ENCODE results near the gene MAGEH1. TPM values are rescaled to one million over a fixed set of nuclear protein-coding genes. Genes with fewer than 3 reads are reported as not detected.
"Not testable (repeated sequence)": the region's sequence is repeated elsewhere in the genome, so short reads cannot be mapped to it uniquely, and the experiment has no call there.

Gene MAGEH1
- total RNA-seq, 4 donors from 2014 or later = 7.9 to 15.2 (median 13.0) TPM

DNA sequence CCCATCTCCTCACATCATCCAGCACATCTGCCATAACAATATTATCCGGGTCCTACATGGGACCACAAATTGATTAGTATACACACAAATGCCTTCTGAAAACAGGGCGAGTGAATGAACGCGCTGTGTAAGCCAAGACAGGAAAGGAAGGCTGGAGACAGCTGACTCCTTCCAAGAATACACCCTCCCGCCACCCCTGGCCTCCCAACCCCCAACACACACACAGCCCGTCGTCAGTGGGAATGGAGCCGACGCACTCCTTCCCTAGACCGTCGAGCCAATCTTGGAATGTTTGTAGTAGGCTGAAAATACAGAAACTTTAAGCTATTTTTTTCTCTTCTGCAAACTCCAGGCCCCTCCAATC, 319 bp upstream of the MAGEH1 start:
- H3K4me1 ChIP-seq = no peaks in the 10 kb centered on the region
- peak; percentile 62 to 75 for ATAC-seq
- TF ChIP-seq CTCF (IDR thresholded peaks at IDR 0.05 in 4 of 5, conservative IDR thresholded peaks at IDR 0.05 in 1 of 5) (no peak), POLR2A (IDR thresholded peaks at IDR 0.05) (no peak)
- no peaks in the 10 kb centered on the region for H3K9me3 ChIP-seq
- DNase-seq = no peak
- H3K27me3 ChIP-seq = no peaks in the 10 kb centered on the region
- H3K36me3 ChIP-seq = no peaks in the 10 kb centered on the region
- intact Hi-C loops (cut with DNase I; ENCODE audit: low total_unique reads) = no loop called here
- in situ Hi-C loops (cut with MboI; ENCODE audit: low sequenced_read_pairs in 4 of 4) = no loop called here
- H3K4me3 ChIP-seq = peak overlapping the region; percentile 60 to 75 (median 72)
- H3K27ac ChIP-seq = peak overlapping the region; percentile 77 to 84 (median 82)

DNA sequence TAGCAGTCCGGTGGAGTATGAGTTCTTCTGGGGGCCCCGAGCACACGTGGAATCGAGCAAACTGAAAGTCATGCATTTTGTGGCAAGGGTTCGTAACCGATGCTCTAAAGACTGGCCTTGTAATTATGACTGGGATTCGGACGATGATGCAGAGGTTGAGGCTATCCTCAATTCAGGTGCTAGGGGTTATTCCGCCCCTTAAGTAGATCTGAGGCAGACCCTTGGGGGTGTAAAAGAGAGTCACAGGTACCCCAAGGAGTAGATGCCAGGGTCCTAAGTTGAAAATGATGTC, 852 bp downstream of the MAGEH1 start:
- TF ChIP-seq CTCF (IDR thresholded peaks at IDR 0.05 in 4 of 5, conservative IDR thresholded peaks at IDR 0.05 in 1 of 5) (no peak), POLR2A (IDR thresholded peaks at IDR 0.05) (no peak)
- Histone ChIP-seq H3K9me3 (no peaks in the 10 kb centered on the region), H3K4me1 (no peaks in the 10 kb centered on the region), H3K27me3 (no peaks in the 10 kb centered on the region), H3K27ac (peak overlapping the region in 3 of 4 donors; percentile 77 to 84 (median 80)), H3K4me3 (peak overlapping the region; percentile 60 to 75 (median 72)), H3K36me3 (no peaks in the 10 kb centered on the region)
- intact Hi-C loops (cut with DNase I; ENCODE audit: low total_unique reads) = no loop called here
- in situ Hi-C loops (cut with MboI; ENCODE audit: low sequenced_read_pairs in 4 of 4) = no loop called here
- no peak for DNase-seq
- ATAC-seq = peak in 1 of 2 donors; percentile 19

GRCh38 chrX:55455708-55456107, 3.8 kb downstream of the MAGEH1 start:
- H3K4me1 ChIP-seq; ATAC-seq; intact Hi-C loops (cut with DNase I; ENCODE audit: low total_unique reads); H3K4me3 ChIP-seq; in situ Hi-C loops (cut with MboI; ENCODE audit: low sequenced_read_pairs in 4 of 4); H3K36me3 ChIP-seq; H3K9me3 ChIP-seq; DNase-seq; H3K27ac ChIP-seq; H3K27me3 ChIP-seq: not testable (repeated sequence)

- H3K4me1 ChIP-seq; intact Hi-C loops (cut with DNase I; ENCODE audit: low total_unique reads); ATAC-seq; H3K27ac ChIP-seq; in situ Hi-C loops (cut with MboI; ENCODE audit: low sequenced_read_pairs in 4 of 4); H3K9me3 ChIP-seq; H3K4me3 ChIP-seq; DNase-seq; H3K36me3 ChIP-seq; H3K27me3 ChIP-seq: not testable (repeated sequence)
These were observed 7.5 kb downstream of the MAGEH1 start for GRCh38 chrX:55459426-55459825.

GRCh38 chrX:55459926-55460325, 8.0 kb downstream of the MAGEH1 start:
- in situ Hi-C loops (cut with MboI; ENCODE audit: low sequenced_read_pairs in 4 of 4); ATAC-seq; intact Hi-C loops (cut with DNase I; ENCODE audit: low total_unique reads): not testable (repeated sequence)

DNA sequence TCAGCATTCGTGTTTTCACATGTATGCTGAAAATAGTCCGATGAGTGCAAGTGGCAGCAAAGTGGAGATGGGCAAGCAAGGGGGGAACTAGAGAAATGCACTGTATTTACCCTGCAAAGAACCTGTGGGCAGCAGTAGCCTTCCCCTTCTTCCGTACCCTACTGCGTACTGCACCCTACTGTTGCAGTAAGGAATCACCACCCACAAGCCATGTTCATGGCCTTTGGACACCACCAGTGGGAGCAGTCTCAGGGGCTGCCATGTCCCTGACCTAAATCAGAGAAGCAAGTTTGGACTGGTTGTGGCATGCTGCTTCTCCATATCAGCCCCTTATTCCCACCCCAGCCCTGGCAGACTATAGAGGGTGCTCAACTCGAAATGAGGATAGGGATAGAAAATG, 12.1 kb downstream of the MAGEH1 start:
- H3K4me3 ChIP-seq; H3K27ac ChIP-seq; H3K4me1 ChIP-seq; intact Hi-C loops (cut with DNase I; ENCODE audit: low total_unique reads); H3K27me3 ChIP-seq; H3K9me3 ChIP-seq; H3K36me3 ChIP-seq; in situ Hi-C loops (cut with MboI; ENCODE audit: low sequenced_read_pairs in 4 of 4); ATAC-seq; DNase-seq: not testable (repeated sequence)

More at GRCh38 chrX:55459926-55460325, 8.0 kb downstream of the MAGEH1 start:
- H3K27ac ChIP-seq, H3K4me3 ChIP-seq, H3K27me3 ChIP-seq, H3K9me3 ChIP-seq, H3K36me3 ChIP-seq, H3K4me1 ChIP-seq, DNase-seq: not testable (repeated sequence)

DNA sequence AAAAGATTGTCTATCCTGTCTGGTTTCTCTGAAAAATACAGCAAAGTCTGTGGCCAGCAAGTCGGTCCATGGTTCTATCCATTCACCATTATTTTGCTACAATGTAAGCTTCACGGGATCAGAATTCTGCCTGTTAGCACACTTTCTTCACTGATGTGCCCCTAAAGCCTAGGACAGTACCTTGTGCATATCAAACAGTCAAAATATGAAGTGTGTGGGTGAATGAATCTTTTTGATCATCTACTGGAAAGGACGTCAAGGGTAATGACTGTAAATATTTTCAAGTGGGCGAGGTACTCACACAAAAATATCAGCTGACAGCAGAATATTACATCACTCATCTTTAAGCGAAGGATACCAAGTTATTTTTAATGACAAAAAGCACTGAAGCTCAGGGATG, 13.2 kb downstream of the MAGEH1 start:
- DNase-seq; H3K4me3 ChIP-seq; H3K27ac ChIP-seq; ATAC-seq; H3K4me1 ChIP-seq; in situ Hi-C loops (cut with MboI; ENCODE audit: low sequenced_read_pairs in 4 of 4); H3K9me3 ChIP-seq; H3K36me3 ChIP-seq; intact Hi-C loops (cut with DNase I; ENCODE audit: low total_unique reads); H3K27me3 ChIP-seq: not testable (repeated sequence)

- DNase-seq; H3K4me1 ChIP-seq; H3K9me3 ChIP-seq; H3K27ac ChIP-seq; in situ Hi-C loops (cut with MboI; ENCODE audit: low sequenced_read_pairs in 4 of 4); ATAC-seq; H3K27me3 ChIP-seq; H3K4me3 ChIP-seq; intact Hi-C loops (cut with DNase I; ENCODE audit: low total_unique reads); H3K36me3 ChIP-seq: not testable (repeated sequence)
These were observed 13.9 kb downstream of the MAGEH1 start for GRCh38 chrX:55465791-55466190.

- H3K36me3 ChIP-seq; H3K27me3 ChIP-seq; intact Hi-C loops (cut with DNase I; ENCODE audit: low total_unique reads); H3K4me1 ChIP-seq; H3K9me3 ChIP-seq; H3K27ac ChIP-seq; H3K4me3 ChIP-seq; DNase-seq; ATAC-seq: not testable (repeated sequence)
- in situ Hi-C loops (cut with MboI; ENCODE audit: low sequenced_read_pairs in 4 of 4) = loop anchor here in 1 of 4 donors (25.0 kb wide), 1 partner anchor 232 kb away; the partner anchor contains the start of gene RRAGB
These were observed 28.0 kb downstream of the MAGEH1 start for GRCh38 chrX:55479956-55480355.

Measured in gastrocnemius medialis (tissue), 4 donors.